HG02970 (cell line): ENCODE data around the gene REN.

Source experiments
- ATAC-seq: cut with Tn5 transposase; IDR thresholded peaks from one replicate; pipeline ENCODE4 v1.9.1; 2021; ENCODE audit warnings: mild to moderate bottlenecking, moderate library complexity, moderate number of reproducible peaks; ENCODE audit not compliant: unreplicated experiment, low FRiP score

REN gene

GRCh38 chr1:204112876-204113730 lies 53.0 kb downstream of the REN start:
- ATAC-seq, result no peak

DNA sequence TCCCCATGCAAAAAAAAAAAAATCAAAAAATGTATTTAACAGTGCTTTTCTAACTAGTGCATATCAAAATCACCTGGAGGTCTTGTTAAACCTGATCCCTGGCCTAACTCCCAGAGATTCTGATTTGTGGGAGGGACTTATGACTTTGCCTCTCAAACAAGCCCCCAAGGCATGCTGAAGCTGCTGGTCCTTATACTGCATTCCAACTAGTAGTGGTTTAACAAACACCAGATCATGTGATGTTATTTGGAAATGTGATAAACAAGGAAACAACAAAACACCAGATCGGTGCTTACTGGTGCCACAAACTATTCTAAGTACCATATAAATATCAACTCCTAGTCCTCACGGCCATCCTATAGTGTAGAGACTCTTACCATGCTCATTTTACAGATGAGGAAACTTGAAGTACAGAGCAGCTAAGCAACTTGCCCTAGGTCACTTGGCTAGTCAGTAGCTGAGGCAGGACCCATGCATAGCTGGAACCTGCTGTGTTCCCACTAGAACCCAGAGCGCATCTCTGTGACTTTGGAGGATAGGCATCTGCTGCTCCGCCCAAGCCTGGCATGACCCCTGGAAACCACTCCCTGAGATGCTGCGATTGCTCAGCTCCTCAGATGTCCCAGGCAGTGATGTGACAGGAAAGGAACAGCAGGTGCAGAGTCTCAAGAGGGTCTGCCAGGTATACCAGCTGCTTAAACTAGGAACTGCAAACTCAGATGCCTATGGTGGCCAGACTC lies 55.1 kb downstream of the REN start:
- ATAC-seq, result no peak

- ATAC-seq, result no peak
Measured at GRCh38 chr1:204108312-204109141, 57.6 kb downstream of the REN start.

DNA sequence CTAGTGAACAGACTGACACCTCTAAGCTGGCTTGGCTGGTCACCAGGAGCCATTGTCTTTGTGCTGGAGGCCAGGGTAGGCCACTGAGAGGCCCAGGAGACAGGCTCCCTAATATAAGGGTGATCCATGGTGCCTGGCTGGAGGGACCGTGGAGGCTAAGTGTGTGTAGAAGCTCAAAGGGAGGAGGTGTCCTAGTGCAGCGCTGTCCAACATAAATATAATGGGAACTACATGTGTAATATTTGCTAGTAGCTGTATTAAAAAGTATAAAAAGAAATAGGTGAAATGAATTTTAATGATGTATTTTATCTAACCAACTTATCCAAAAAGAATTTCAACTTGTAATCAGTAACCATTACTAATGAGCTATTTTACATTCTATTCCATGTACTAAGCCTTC lies 58.2 kb downstream of the REN start:
- no peak for ATAC-seq

- no peak for ATAC-seq
Measured at GRCh38 chr1:204106825-204107224, 59.3 kb downstream of the REN start.

GRCh38 chr1:204105131-204105515 lies 61.0 kb downstream of the REN start:
- ATAC-seq, result no peak
